K562 (cell line): ENCODE measurements around the gene PGGHG. TPM values are rescaled to one million over a fixed set of nuclear protein-coding genes. Genes with fewer than 3 reads are reported as not detected.

Source experiments
- ARID2 ChIP-seq: fragments of 450-650 bp; IDR thresholded peaks from 2 replicates; pipeline ENCODE4 v1.6.1; 2017; ENCODE audit warnings: antibody characterized with exemption, mild to moderate bottlenecking
- CBX8 ChIP-seq: fragments of 200-600 bp; sonication (generic); IDR thresholded peaks from 2 replicates; pipeline ENCODE4 v1.6.1; 2012; ENCODE audit warnings: borderline replicate concordance, mixed run types, low read depth, mild to moderate bottlenecking, moderate library complexity, mixed read lengths, low read length, control low read depth, inconsistent platforms; ENCODE audit not compliant: poor library complexity, severe bottlenecking; ENCODE audit errors: extremely low read depth
- CXXC5 ChIP-seq: fragments of 250-450 bp; sonication (Bioruptor Pico); IDR thresholded peaks from 2 replicates; pipeline ENCODE4 v1.8.0; 2022; ENCODE audit warnings: inconsistent platforms, mild to moderate bottlenecking, moderate library complexity
- EWSR1 ChIP-seq: fragments of 450-650 bp; IDR thresholded peaks from 2 replicates; pipeline ENCODE4 v1.6.1; 2018; ENCODE audit warnings: borderline replicate concordance, mild to moderate bottlenecking, low read depth, moderate library complexity; ENCODE audit not compliant: partially characterized antibody
- HOMEZ ChIP-seq: fragments of 250-450 bp; sonication (Bioruptor Pico); IDR thresholded peaks from 2 replicates; pipeline ENCODE4 v1.4.0; 2020; ENCODE audit warnings: mild to moderate bottlenecking, moderate library complexity
- KDM2B ChIP-seq: fragments of 250-450 bp; sonication (Bioruptor Pico); IDR thresholded peaks from 2 replicates; pipeline ENCODE4 v1.8.0; 2021; ENCODE audit warnings: mild to moderate bottlenecking, moderate library complexity
- KLF13 ChIP-seq: fragments of 450-650 bp; IDR thresholded peaks from 2 replicates; pipeline ENCODE4 v1.6.1; 2016; ENCODE audit warnings: missing genetic modification characterization, low read depth, mild to moderate bottlenecking, missing compliant biosample characterization, moderate library complexity, borderline replicate concordance
- L3MBTL2 ChIP-seq: fragments of 450-650 bp; IDR thresholded peaks from 2 replicates; pipeline ENCODE4 v1.6.1; 2016; ENCODE audit warnings: mild to moderate bottlenecking, moderate library complexity
- MCM7 ChIP-seq, 2 experiments: fragments of 450-650 bp; IDR thresholded peaks; 2 replicates each; pipeline ENCODE4 v1.6.1; 2016 to 2018
- MIER1 ChIP-seq: fragments of 450-650 bp; IDR thresholded peaks from 2 replicates; pipeline ENCODE4 v1.6.1; 2016; ENCODE audit warnings: antibody characterized with exemption, mild to moderate bottlenecking, low read depth
- PATZ1 ChIP-seq: fragments of 250-450 bp; sonication (Bioruptor Pico); IDR thresholded peaks from 2 replicates; pipeline ENCODE4 v1.5.0; 2020; ENCODE audit warnings: mild to moderate bottlenecking, borderline replicate concordance
- STAT5B ChIP-seq: fragments of 250-450 bp; sonication (Bioruptor Pico); IDR thresholded peaks from 2 replicates; pipeline ENCODE4 v1.8.0; 2021; ENCODE audit warnings: mild to moderate bottlenecking, inconsistent platforms
- TAL1 ChIP-seq: fragments of 450-650 bp; IDR thresholded peaks from 2 replicates; pipeline ENCODE4 v1.6.1; 2016; ENCODE audit warnings: mild to moderate bottlenecking
- YY1 ChIP-seq, 3 experiments: IDR thresholded peaks; 2 replicates each; pipeline ENCODE4 v1.6.1; 2011; ENCODE audit warnings: low read length in 2 of 3, mild to moderate bottlenecking in 2 of 3, moderate library complexity in 2 of 3, borderline replicate concordance in 1 of 3, control low read depth in 1 of 3, low read depth in 1 of 3; ENCODE audit not compliant: insufficient read depth in 3 of 3, insufficient replicate concordance in 2 of 3, control insufficient read depth in 1 of 3, insufficient read length in 1 of 3; ENCODE audit errors: extremely low read depth in 1 of 3
- ZBTB1 ChIP-seq: sonication (generic); formaldehyde crosslinking; IDR thresholded peaks from 2 replicates; pipeline ENCODE4 v1.8.1; 2023; ENCODE audit warnings: missing genetic modification reagents, low read depth, mild to moderate bottlenecking, borderline replicate concordance
- ZNF740 ChIP-seq, 3 experiments: fragments of 200-800 bp in 1 of 3; sonication (Bioruptor generic) in 1 of 3; sonication (generic) in 1 of 3; formaldehyde crosslinking in 1 of 3; IDR thresholded peaks; 2 replicates each; pipeline versions ENCODE4 v1.6.1 to v1.8.0; 2016 to 2022; ENCODE audit warnings: mild to moderate bottlenecking in 2 of 3, missing compliant biosample characterization in 2 of 3, missing genetic modification characterization in 2 of 3, missing genetic modification reagents in 1 of 3
- ZNF766 ChIP-seq: fragments of 200-800 bp; sonication (Bioruptor generic); conservative IDR thresholded peaks from 2 replicates; pipeline ENCODE4 v1.6.1; 2016; ENCODE audit warnings: missing genetic modification characterization, missing compliant biosample characterization
- polyA plus RNA-seq, 8 experiments: library from polyadenylated mRNA; depleted of rRNA in 4 of 8; stranded (reverse) in 5 of 8; unstranded in 3 of 8; fragments of >200 nt; fragmentation: Nextera tagmentation in 2 of 8; fragmentation: Illumina TruSeq in 1 of 8; extraction: Ambion mirVana in 2 of 8; extraction: Trizol in 1 of 8; gene quantifications; 2 replicates each; pipeline versions ENCODE4 v1.2.1 to v1.2.3, GENCODE V29; 2011 to 2014; ENCODE audit warnings: inconsistent platforms in 1 of 8, missing spikeins in 1 of 8
- total RNA-seq, 7 experiments: library from RNA; depleted of rRNA in 6 of 7; stranded (reverse); fragments of >200 nt in 6 of 7; fragmentation: Illumina TruSeq in 2 of 7; extraction: Trizol in 2 of 7; gene quantifications; 2 replicates each; pipeline versions ENCODE4 v1.2.1 to v1.2.3, GENCODE V29; 2011 to 2021; ENCODE audit warnings: low replicate concordance in 1 of 7
- TF ChIP-seq, protein P1 (sequence below): fragments of 450-650 bp; formaldehyde crosslinking; IDR thresholded peaks from 2 replicates; pipeline ENCODE4 v1.4.0; 2022; ENCODE audit warnings: missing genetic modification characterization

The PGGHG gene
- total and polyA plus RNA-seq, 9 of the 15 experiments (the other 6 are each of a cell fraction or from before 2014, with no cell fraction given), result 0.38 to 85.1 (median 18.1) TPM

- TF ChIP-seq, protein P1, sequence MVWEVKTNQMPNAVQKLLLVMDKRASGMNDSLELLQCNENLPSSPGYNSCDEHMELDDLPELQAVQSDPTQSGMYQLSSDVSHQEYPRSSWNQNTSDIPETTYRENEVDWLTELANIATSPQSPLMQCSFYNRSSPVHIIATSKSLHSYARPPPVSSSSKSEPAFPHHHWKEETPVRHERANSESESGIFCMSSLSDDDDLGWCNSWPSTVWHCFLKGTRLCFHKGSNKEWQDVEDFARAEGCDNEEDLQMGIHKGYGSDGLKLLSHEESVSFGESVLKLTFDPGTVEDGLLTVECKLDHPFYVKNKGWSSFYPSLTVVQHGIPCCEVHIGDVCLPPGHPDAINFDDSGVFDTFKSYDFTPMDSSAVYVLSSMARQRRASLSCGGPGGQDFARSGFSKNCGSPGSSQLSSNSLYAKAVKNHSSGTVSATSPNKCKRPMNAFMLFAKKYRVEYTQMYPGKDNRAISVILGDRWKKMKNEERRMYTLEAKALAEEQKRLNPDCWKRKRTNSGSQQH (CRISPR knock-in tag), result no peak; the same call in 1 of the 2 replicates
- no peak for TF ChIP-seq YY1 (IDR thresholded peaks at IDR 0.05; ENCODE audit: borderline replicate concordance in 1 of 3, control insufficient read depth in 1 of 3, extremely low read depth in 1 of 3, insufficient read depth in 3 of 3, insufficient read length in 1 of 3, insufficient replicate concordance in 2 of 3, low read depth in 1 of 3, low read length in 2 of 3)
- TF ChIP-seq HOMEZ (CRISPR knock-in tag), result no peak
- no peak for TF ChIP-seq KDM2B
- peak; percentile 31; the same call in 1 of the 2 replicates for TF ChIP-seq ZBTB1 (CRISPR knock-in tag)
- TF ChIP-seq STAT5B (CRISPR knock-in tag), result no peak
- TF ChIP-seq CBX8, result no peak
- TF ChIP-seq KLF13 (tag), result no peak
- TF ChIP-seq ZNF740 (CRISPR knock-in tag; IDR thresholded peaks at IDR 0.05), result no peak
- TF ChIP-seq ZNF740 (tag; IDR thresholded peaks at IDR 0.05), result no peak
- peak; percentile 97 for TF ChIP-seq L3MBTL2
- TF ChIP-seq TAL1, result no peak
- no peak for TF ChIP-seq MIER1
- TF ChIP-seq MCM7 (IDR thresholded peaks at IDR 0.05), result no peak
- peak; percentile 69 for TF ChIP-seq CXXC5 (CRISPR knock-in tag)
- no peak for TF ChIP-seq EWSR1
- TF ChIP-seq ARID2, result no peak
- TF ChIP-seq PATZ1, result no peak
- peak; percentile 20; the same call in 1 of the 2 replicates for TF ChIP-seq ZNF766 (CRISPR knock-in tag)
Measured at GRCh38 chr11:316031-316701, 27.2 kb downstream of the PGGHG start (continued).
